ENCODE results near the gene KAZN. TPM values are rescaled to one million over a fixed set of nuclear protein-coding genes. Genes with fewer than 3 reads are reported as not detected.

The KAZN gene
- total RNA-seq, 3 donors from 2014 or later = 12.2 to 16.4 (median 16.2) TPM

DNA sequence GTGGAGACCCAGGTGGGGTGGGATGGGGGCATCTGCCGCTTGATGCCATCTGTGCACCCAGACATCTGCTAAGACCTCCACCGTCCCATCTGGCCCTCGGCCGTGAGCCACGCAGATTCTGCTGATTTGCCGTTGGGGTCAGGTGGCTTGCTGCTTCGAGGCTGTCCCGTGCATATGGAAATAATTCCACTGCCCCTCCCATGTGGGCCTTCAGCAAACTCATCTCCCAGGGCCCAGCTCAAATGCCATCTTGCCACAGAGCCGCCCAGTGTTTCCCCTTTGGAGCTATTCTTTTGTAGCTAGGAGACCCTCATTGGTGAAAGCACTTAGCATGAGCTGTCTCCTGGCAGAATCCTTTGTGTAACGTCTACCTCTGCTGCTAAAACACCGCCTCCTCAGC lies 99.8 kb downstream of the KAZN start:
- no peaks in the 10 kb centered on the region for H3K9me3 ChIP-seq
- no peak for TF ChIP-seq POLR2AphosphoS5 (IDR thresholded peaks at IDR 0.05)
- no peak for TF ChIP-seq POLR2A (IDR thresholded peaks at IDR 0.05)
- TF ChIP-seq, protein P1, sequence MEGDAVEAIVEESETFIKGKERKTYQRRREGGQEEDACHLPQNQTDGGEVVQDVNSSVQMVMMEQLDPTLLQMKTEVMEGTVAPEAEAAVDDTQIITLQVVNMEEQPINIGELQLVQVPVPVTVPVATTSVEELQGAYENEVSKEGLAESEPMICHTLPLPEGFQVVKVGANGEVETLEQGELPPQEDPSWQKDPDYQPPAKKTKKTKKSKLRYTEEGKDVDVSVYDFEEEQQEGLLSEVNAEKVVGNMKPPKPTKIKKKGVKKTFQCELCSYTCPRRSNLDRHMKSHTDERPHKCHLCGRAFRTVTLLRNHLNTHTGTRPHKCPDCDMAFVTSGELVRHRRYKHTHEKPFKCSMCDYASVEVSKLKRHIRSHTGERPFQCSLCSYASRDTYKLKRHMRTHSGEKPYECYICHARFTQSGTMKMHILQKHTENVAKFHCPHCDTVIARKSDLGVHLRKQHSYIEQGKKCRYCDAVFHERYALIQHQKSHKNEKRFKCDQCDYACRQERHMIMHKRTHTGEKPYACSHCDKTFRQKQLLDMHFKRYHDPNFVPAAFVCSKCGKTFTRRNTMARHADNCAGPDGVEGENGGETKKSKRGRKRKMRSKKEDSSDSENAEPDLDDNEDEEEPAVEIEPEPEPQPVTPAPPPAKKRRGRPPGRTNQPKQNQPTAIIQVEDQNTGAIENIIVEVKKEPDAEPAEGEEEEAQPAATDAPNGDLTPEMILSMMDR (IDR thresholded peaks at IDR 0.05) = no peak
- H3K4me3 ChIP-seq = no peak overlapping the region
- H3K36me3 ChIP-seq = no peaks in the 10 kb centered on the region
- H3K4me1 ChIP-seq = no peaks in the 10 kb centered on the region
- H3K27ac ChIP-seq = no peak overlapping the region
- no peak for DNase-seq (ENCODE audit: low spot score in 2 of 2)
- intact Hi-C loops (cut with DNase I; ENCODE audit: low total_unique reads) = no loop called here
- H3K27me3 ChIP-seq = no peaks in the 10 kb centered on the region

DNA sequence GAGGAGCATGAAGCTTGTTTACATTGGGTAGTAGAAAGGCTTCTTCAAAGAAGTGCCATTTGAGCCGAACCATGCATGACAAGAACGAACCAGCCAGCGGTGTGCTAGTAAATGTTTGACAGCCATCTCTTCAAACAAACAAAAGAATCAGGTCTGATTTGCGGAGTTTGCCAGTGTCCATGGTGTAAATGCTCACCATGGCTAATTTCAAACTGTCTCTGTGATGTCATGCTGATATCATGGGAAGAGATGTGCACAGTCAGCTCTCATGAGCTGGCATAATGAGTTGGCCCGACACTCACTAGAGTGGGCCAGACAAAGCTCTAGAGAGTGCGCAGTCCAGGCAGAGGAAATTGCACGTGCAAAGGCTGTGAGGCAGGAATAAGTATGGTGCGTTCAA lies 101.1 kb downstream of the KAZN start:
- H3K9me3 ChIP-seq = no peaks in the 10 kb centered on the region
- H3K4me1 ChIP-seq = no peaks in the 10 kb centered on the region
- no peak for TF ChIP-seq POLR2AphosphoS5 (IDR thresholded peaks at IDR 0.05)
- TF ChIP-seq, protein P1 (IDR thresholded peaks at IDR 0.05) = no peak
- TF ChIP-seq POLR2A (IDR thresholded peaks at IDR 0.05) = no peak
- H3K27ac ChIP-seq = no peak overlapping the region
- no peak overlapping the region for H3K4me3 ChIP-seq
- intact Hi-C loops (cut with DNase I; ENCODE audit: low total_unique reads) = no loop called here
- H3K36me3 ChIP-seq = no peaks in the 10 kb centered on the region
- H3K27me3 ChIP-seq = no peaks in the 10 kb centered on the region
- no peak for DNase-seq (ENCODE audit: low spot score in 2 of 2)

DNA sequence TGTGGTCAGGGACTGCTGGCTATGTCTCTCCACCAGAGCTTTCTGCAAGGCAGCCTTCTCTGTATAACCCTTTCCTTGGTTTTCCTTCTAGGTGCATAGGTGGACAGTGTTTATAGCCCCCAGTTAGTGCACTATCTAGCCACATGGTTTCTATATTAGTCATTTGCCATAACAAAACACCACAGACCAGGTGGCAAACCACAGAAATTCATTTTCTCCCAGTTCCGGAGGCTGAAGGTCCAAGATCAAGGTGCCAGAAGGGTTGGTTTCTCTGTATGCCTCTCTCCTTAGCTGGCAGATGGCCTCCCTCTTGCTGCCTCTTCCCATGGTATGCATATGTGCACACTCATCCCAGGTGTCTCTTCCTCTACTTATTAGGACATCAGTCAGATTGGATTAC lies 106.4 kb downstream of the KAZN start:
- no peaks in the 10 kb centered on the region for H3K36me3 ChIP-seq
- no peaks in the 10 kb centered on the region for H3K9me3 ChIP-seq
- intact Hi-C loops (cut with DNase I; ENCODE audit: low total_unique reads) = no loop called here
- no peak for DNase-seq (ENCODE audit: low spot score in 2 of 2)
- no peaks in the 10 kb centered on the region for H3K4me1 ChIP-seq
- H3K27ac ChIP-seq = no peak overlapping the region
- no peaks in the 10 kb centered on the region for H3K27me3 ChIP-seq
- TF ChIP-seq, protein P1 (IDR thresholded peaks at IDR 0.05) = no peak
- TF ChIP-seq POLR2A (IDR thresholded peaks at IDR 0.05) = no peak
- no peak for TF ChIP-seq POLR2AphosphoS5 (IDR thresholded peaks at IDR 0.05)
- no peak overlapping the region for H3K4me3 ChIP-seq

DNA sequence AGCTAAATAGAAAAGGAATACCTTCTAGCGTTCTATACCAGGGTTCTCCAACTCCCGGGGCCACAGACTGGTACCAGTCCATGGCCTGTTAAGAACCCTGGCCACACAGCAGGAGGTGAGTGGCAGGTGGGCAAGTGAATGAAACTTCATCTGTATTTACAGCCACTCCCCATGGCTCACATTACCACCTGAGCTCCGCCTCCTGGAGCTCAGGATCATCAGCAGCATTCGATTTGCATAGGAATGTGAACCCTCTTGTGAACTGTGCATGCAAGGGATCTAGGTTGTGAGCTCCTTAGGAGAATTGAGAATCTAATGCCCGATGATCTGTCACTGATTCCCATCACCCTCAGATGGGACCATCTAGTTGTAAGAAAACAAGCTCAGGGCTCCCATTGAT lies 107.3 kb downstream of the KAZN start:
- no peak for DNase-seq (ENCODE audit: low spot score in 2 of 2)
- Histone ChIP-seq H3K4me1 (no peaks in the 10 kb centered on the region), H3K27me3 (no peaks in the 10 kb centered on the region), H3K4me3 (no peak overlapping the region), H3K36me3 (no peaks in the 10 kb centered on the region), H3K27ac (no peak overlapping the region), H3K9me3 (no peaks in the 10 kb centered on the region)
- TF ChIP-seq, protein P1 (IDR thresholded peaks at IDR 0.05) = no peak
- TF ChIP-seq POLR2AphosphoS5 (IDR thresholded peaks at IDR 0.05) = no peak
- intact Hi-C loops (cut with DNase I; ENCODE audit: low total_unique reads) = no loop called here

DNA sequence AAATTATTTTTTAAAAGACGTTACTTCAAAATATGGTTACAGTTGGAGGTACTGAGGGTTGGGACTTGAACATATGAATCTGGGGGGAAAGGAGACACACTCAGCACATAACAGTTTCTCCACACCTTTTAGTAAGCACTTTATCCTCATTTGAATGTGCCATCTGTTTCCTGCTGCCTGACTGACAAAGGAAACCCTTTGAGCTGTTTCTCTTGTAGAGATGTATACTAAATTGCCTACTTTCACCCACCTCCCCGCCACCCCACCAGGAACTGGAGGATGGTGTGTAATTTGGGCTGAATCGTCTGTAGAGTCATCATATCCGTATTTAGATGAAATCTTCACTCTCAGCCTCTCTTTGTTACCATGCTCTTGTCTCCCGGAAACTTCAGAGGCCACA lies 108.1 kb downstream of the KAZN start:
- DNase-seq (ENCODE audit: low spot score in 2 of 2) = no peak
- no peaks in the 10 kb centered on the region for H3K9me3 ChIP-seq
- TF ChIP-seq POLR2AphosphoS5 (IDR thresholded peaks at IDR 0.05) = no peak
- TF ChIP-seq, protein P1 (IDR thresholded peaks at IDR 0.05) = no peak
- TF ChIP-seq POLR2A (IDR thresholded peaks at IDR 0.05) = no peak
- no peak overlapping the region for H3K27ac ChIP-seq
- intact Hi-C loops (cut with DNase I; ENCODE audit: low total_unique reads) = no loop called here
- no peaks in the 10 kb centered on the region for H3K36me3 ChIP-seq
- H3K27me3 ChIP-seq = no peaks in the 10 kb centered on the region
- H3K4me3 ChIP-seq = no peak overlapping the region
- no peaks in the 10 kb centered on the region for H3K4me1 ChIP-seq
